ENCODE results near the gene FBXW11.

GRCh38 chr5:171865471-171865870 is 141.0 kb downstream of the FBXW11 start:
- no peak for TF ChIP-seq CTCF (IDR thresholded peaks at IDR 0.05)
- TF ChIP-seq POLR2A (IDR thresholded peaks at IDR 0.05) = no peak
